CD4-positive, alpha-beta T cell (primary cell): Measurements from ENCODE around the gene CCNL1. TPM values are rescaled to one million over a fixed set of nuclear protein-coding genes. Genes with fewer than 3 reads are reported as not detected.

Experiments used
- ATAC-seq: fragments of 200-7000 bp; cut with Tn5 transposase; one replicate; pipeline ENCODE4 v1.10.0; 2022; ENCODE audit warnings: mild to moderate bottlenecking; ENCODE audit not compliant: poor library complexity
- CTCF ChIA-PET: fragments of 350-600 bp; sonication (Branson Sonifier 250); formaldehyde crosslinking; loops from one replicate; lab custom pipeline; 2021; ENCODE audit warnings: antibody characterized with exemption, inconsistent platforms; lab: Charles Lee
- POLR2A ChIA-PET: fragments of 350-600 bp; sonication (Branson Sonifier 250); formaldehyde crosslinking; loops from one replicate; lab custom pipeline; 2021; ENCODE audit warnings: antibody characterized with exemption, inconsistent platforms; lab: Charles Lee
- DNase-seq, 14 experiments: peaks; one replicate each; pipeline ENCODE4 v3.0.0-alpha.2; 2013 to 2020; ENCODE audit warnings: mixed read lengths in 2 of 14
- H3K27ac ChIP-seq, 2 donors: one replicate each; pipeline versions ENCODE4 v1.5.1 to v1.7.0; 2013; ENCODE audit warnings: low read length in 2 of 2, low read depth in 1 of 2, mild to moderate bottlenecking in 1 of 2
- H3K27me3 ChIP-seq, 2 experiments: 1 replicate in 1 of 2; 2 replicates in 1 of 2; pipeline versions ENCODE4 v1.6.1 to v1.7.0; 2013; ENCODE audit warnings: low read length in 2 of 2, control low read depth in 1 of 2, mild to moderate bottlenecking in 1 of 2, moderate library complexity in 1 of 2; ENCODE audit not compliant: insufficient read depth in 2 of 2, control insufficient read depth in 1 of 2
- H3K36me3 ChIP-seq: one replicate; pipeline ENCODE4 v1.6.1; 2013; ENCODE audit warnings: low read length, control low read depth; ENCODE audit not compliant: insufficient read depth
- H3K4me1 ChIP-seq: one replicate; pipeline ENCODE4 v1.6.1; 2013; ENCODE audit warnings: low read length, control low read depth; ENCODE audit not compliant: insufficient read depth
- H3K4me3 ChIP-seq: one replicate; pipeline ENCODE4 v1.5.1; 2013; ENCODE audit warnings: mild to moderate bottlenecking, low read length, moderate library complexity
- H3K9me3 ChIP-seq, 2 experiments: 1 replicate in 1 of 2; 2 replicates in 1 of 2; pipeline versions ENCODE4 v1.6.1 to v1.7.0; 2013; ENCODE audit warnings: low read length in 2 of 2, mild to moderate bottlenecking in 2 of 2, control low read depth in 1 of 2, moderate library complexity in 1 of 2; ENCODE audit not compliant: control insufficient read depth in 1 of 2, insufficient read depth in 1 of 2
- H3K27ac Mint-ChIP-seq: one replicate; pipeline ENCODE4 v1.8.0; 2020; ENCODE audit warnings: mixed read lengths
- H3K27me3 Mint-ChIP-seq: one replicate; pipeline ENCODE4 v1.8.0; 2021; ENCODE audit warnings: mixed read lengths
- H3K36me3 Mint-ChIP-seq: one replicate; pipeline ENCODE4 v1.8.0; 2021; ENCODE audit warnings: low read depth, mixed read lengths
- H3K4me1 Mint-ChIP-seq: one replicate; pipeline ENCODE4 v1.8.0; 2021; ENCODE audit warnings: low read depth, mixed read lengths
- H3K4me3 Mint-ChIP-seq: one replicate; pipeline ENCODE4 v1.8.0; 2020; ENCODE audit warnings: mild to moderate bottlenecking, mixed read lengths
- H3K9me3 Mint-ChIP-seq: one replicate; pipeline ENCODE4 v1.8.0; 2020; ENCODE audit warnings: mixed read lengths
- intact Hi-C, 2 experiments: fragments of 100-400 bp; cut with DNase I in 1 of 2; cut with micrococcal nuclease in 1 of 2; formaldehyde crosslinking; loops; one replicate each; pipeline versions ENCODE4 v1.15.1 to v1.9.0; 2023 to 2025; cut with DNase I, micrococcal nuclease
- total RNA-seq, 174 experiments: library from RNA in 2 of 174; stranded (reverse) in 2 of 174; gene quantifications; one replicate each; pipeline ENCODE4 v1.2.3 and lab custom pipeline; 2021 to 2026
- TF ChIP-seq, protein P1 (sequence below): fragments of 200-600 bp; IDR thresholded peaks from one replicate; pipeline ENCODE4 v1.8.0; 2022; ENCODE audit warnings: antibody characterized with exemption, mild to moderate bottlenecking

Gene CCNL1
- total RNA-seq, 2 experiments from 2014 or later, result 1,350 to 1,388 TPM

DNA sequence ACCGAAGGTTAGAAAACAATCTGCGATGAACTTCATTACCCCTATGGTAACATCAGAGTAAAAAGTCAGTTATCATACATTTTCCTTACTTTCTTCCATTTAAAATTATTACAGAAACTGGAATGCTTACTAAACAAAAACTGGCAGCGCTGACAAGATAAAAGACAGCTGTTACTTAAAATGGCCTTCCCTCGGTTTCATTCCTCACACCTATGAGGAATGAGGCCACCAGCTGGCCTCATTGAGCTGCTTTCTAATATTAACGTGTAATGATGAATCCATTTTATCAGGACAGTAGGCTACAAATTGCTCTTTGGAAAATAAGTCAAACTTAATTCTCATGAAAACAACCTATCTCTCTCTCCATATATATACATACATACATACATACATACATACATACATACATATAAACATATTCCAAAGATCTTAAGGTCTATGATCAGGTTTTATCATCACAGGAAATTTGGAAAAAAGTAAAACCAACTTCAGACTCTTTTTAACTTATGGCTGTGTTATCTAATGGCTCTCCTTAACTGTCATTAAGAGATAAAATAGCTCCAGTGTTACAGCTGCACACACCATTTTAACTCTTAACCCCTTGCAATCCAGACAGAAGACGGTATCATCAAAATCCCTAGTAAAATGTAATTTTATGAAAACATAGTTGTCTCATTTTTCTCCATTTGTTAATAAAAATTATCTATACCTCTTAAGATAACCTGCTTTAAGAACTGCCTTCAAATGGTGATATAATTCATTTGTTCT lies 5.2 kb downstream of the CCNL1 start:
- H3K27ac ChIP-seq, result no peak overlapping the region
- ATAC-seq (no peak), DNase-seq (no peak)
- no peaks in the 10 kb centered on the region for H3K27me3 ChIP-seq
- H3K4me3 ChIP-seq, result peak overlapping the region; percentile 0
- Mint-ChIP-seq H3K4me1 (peaks cover 89% of the 10 kb centered on the region), H3K27ac (peak overlapping the region; percentile 74), H3K27me3 (no peaks in the 10 kb centered on the region), H3K36me3 (peaks cover 99% of the 10 kb centered on the region), H3K4me3 (peak overlapping the region; percentile 87), H3K9me3 (no peaks in the 10 kb centered on the region)
- intact Hi-C loops, result loop anchor here in 1 of 2 experiments (5.0 kb wide), 1 partner anchor 482 kb away; the partner anchor contains the start of gene TIPARP
- POLR2A ChIA-PET, result interaction anchor here (1.0 to 3.3 kb wide), 5 partner anchors 20 to 600 kb away, joined by 3 to 40 read pairs (median 3); partner anchors contain the start of gene SSR3
- TF ChIP-seq, protein P1, sequence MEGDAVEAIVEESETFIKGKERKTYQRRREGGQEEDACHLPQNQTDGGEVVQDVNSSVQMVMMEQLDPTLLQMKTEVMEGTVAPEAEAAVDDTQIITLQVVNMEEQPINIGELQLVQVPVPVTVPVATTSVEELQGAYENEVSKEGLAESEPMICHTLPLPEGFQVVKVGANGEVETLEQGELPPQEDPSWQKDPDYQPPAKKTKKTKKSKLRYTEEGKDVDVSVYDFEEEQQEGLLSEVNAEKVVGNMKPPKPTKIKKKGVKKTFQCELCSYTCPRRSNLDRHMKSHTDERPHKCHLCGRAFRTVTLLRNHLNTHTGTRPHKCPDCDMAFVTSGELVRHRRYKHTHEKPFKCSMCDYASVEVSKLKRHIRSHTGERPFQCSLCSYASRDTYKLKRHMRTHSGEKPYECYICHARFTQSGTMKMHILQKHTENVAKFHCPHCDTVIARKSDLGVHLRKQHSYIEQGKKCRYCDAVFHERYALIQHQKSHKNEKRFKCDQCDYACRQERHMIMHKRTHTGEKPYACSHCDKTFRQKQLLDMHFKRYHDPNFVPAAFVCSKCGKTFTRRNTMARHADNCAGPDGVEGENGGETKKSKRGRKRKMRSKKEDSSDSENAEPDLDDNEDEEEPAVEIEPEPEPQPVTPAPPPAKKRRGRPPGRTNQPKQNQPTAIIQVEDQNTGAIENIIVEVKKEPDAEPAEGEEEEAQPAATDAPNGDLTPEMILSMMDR, result no peak
- H3K9me3 ChIP-seq, result no peaks in the 10 kb centered on the region
- CTCF ChIA-PET, result interaction anchor here (1.3 to 2.8 kb wide), 3 partner anchors 17 to 47 kb away, joined by 3 to 10 read pairs (median 4); no protein-coding TSS in a partner anchor
- peaks cover 93% of the 10 kb centered on the region for H3K36me3 ChIP-seq
- H3K4me1 ChIP-seq, result peaks cover 7% of the 10 kb centered on the region

DNA sequence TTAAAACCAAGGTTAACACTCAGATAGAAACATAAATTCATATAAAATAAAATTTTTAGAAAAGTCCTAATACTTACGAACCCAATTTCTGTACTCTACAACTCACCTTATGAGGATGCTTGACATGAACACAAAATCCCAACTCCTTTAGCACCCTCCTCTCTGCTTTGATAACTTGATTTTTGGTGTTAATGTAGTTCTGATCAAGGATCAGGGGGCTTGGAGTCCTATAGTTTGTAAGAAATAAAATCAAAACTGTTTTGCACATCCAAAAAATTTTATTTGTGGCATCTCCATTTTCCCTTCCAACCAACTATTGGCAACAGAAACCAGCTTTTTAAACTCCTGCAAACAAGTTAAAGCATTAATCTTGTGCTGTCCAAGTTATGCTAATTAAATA lies 7.0 kb downstream of the CCNL1 start:
- Histone ChIP-seq H3K9me3 (no peaks in the 10 kb centered on the region), H3K27me3 (no peaks in the 10 kb centered on the region), H3K27ac (no peak overlapping the region), H3K36me3 (peaks cover 100% of the 10 kb centered on the region), H3K4me1 (peaks cover 7% of the 10 kb centered on the region), H3K4me3 (no peak overlapping the region)
- ChIA-PET CTCF (interaction anchor here (1.1 to 1.4 kb wide), 2 partner anchors 15 to 22 kb away, joined by 3 to 4 read pairs; no protein-coding TSS in a partner anchor), POLR2A (interaction anchor here (0.8 to 1.2 kb wide), 4 partner anchors 16 to 64 kb away, joined by 3 to 4 read pairs (median 4); no protein-coding TSS in a partner anchor)
- Mint-ChIP-seq H3K36me3 (peaks cover 100% of the 10 kb centered on the region), H3K27me3 (no peaks in the 10 kb centered on the region), H3K27ac (peak overlapping the region; percentile 6), H3K9me3 (no peaks in the 10 kb centered on the region), H3K4me1 (peaks cover 91% of the 10 kb centered on the region), H3K4me3 (peak overlapping the region; percentile 17)
- TF ChIP-seq, protein P1, result no peak
- intact Hi-C loops, result no loop called here
- ATAC-seq (no peak), DNase-seq (no peak)

DNA sequence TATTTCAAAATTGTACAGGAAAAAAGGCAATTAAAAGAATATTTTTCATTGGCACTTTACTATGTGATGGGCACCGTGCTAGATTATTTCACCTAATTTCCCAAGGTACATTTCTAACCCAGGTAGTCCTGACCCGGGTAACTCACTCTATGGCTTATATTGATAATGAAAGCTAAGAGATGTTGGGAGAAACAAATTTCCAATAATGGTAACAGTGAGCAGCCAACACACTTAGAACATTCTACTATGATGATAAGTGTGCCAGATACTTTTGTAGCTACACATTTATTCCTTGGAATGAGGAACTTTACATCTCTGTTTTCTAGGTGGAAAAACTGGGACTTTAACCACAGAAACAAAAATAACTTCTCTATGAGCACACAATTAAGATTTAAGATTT lies 7.5 kb downstream of the CCNL1 start:
- H3K36me3 ChIP-seq, result peaks cover 100% of the 10 kb centered on the region
- DNase-seq (no peak), ATAC-seq (no peak)
- intact Hi-C loops, result no loop called here
- H3K4me1 ChIP-seq, result peaks cover 7% of the 10 kb centered on the region
- H3K4me3 ChIP-seq, result no peak overlapping the region
- H3K9me3 ChIP-seq, result no peaks in the 10 kb centered on the region
- no peaks in the 10 kb centered on the region for H3K9me3 Mint-ChIP-seq
- TF ChIP-seq, protein P1, result no peak
- peak overlapping the region; percentile 34 for H3K27ac Mint-ChIP-seq
- ChIA-PET CTCF (interaction anchor here (1.4 kb wide), 1 partner anchor 15 kb away, joined by 4 read pairs; no protein-coding TSS in a partner anchor), POLR2A (interaction anchor here (0.9 to 1.2 kb wide), 3 partner anchors 15 to 63 kb away, joined by 3 to 4 read pairs (median 4); no protein-coding TSS in a partner anchor)
- H3K4me1 Mint-ChIP-seq, result peaks cover 88% of the 10 kb centered on the region
- H3K27ac ChIP-seq, result no peak overlapping the region
- peaks cover 100% of the 10 kb centered on the region for H3K36me3 Mint-ChIP-seq
- no peak overlapping the region for H3K4me3 Mint-ChIP-seq
- H3K27me3 ChIP-seq, result no peaks in the 10 kb centered on the region
- H3K27me3 Mint-ChIP-seq, result no peaks in the 10 kb centered on the region
